Endothelial cell of umbilical vein (primary cell): Measurements from ENCODE around the gene CAPN15.

Source experiments
- EZH2 ChIP-seq: IDR thresholded peaks from 2 replicates; pipeline ENCODE4 v1.6.1; 2012; ENCODE audit warnings: borderline replicate concordance, low read depth, mild to moderate bottlenecking, moderate library complexity, low read length, inconsistent platforms; ENCODE audit not compliant: severe bottlenecking
- FOS ChIP-seq: IDR thresholded peaks from 2 replicates; pipeline ENCODE4 v1.6.1; 2011; ENCODE audit warnings: mild to moderate bottlenecking, low read length, moderate library complexity, borderline replicate concordance; ENCODE audit not compliant: insufficient read depth
- GATA2 ChIP-seq: IDR thresholded peaks from 2 replicates; pipeline ENCODE4 v1.7.0; 2011; ENCODE audit warnings: low read depth, mild to moderate bottlenecking, moderate library complexity, mixed read lengths, low read length; ENCODE audit not compliant: insufficient read length, insufficient read depth
- JUN ChIP-seq: IDR thresholded peaks from 2 replicates; pipeline ENCODE4 v1.6.1; 2011; ENCODE audit warnings: borderline replicate concordance, low read depth; ENCODE audit not compliant: insufficient read length, insufficient read depth
- MYC ChIP-seq: IDR thresholded peaks from one replicate; pipeline ENCODE4 v1.6.1; 2011; ENCODE audit warnings: mild to moderate bottlenecking, low read depth, low read length
- POLR2A ChIP-seq: IDR thresholded peaks from 2 replicates; pipeline ENCODE4 v1.6.1; 2012; ENCODE audit warnings: low read depth, mild to moderate bottlenecking, control low read depth, low read length
- POLR2AphosphoS5 ChIP-seq: IDR thresholded peaks from 2 replicates; pipeline ENCODE4 v1.6.1; 2012; ENCODE audit warnings: low read depth, mild to moderate bottlenecking, control low read depth, low read length, moderate library complexity; ENCODE audit not compliant: insufficient read depth
- TF ChIP-seq, protein P1 (sequence below), 2 donors: IDR thresholded peaks; 1 replicate in 1 of 2; 2 replicates in 1 of 2; pipeline ENCODE4 v1.5.1; 2011; ENCODE audit warnings: low read length in 2 of 2, mild to moderate bottlenecking in 2 of 2, moderate library complexity in 2 of 2, control low read depth in 1 of 2, inconsistent platforms in 1 of 2, low read depth in 1 of 2; ENCODE audit not compliant: insufficient read depth in 1 of 2; ENCODE audit errors: extremely low read depth in 1 of 2
- TF ChIP-seq, protein P2 (sequence below): IDR thresholded peaks from 2 replicates; pipeline ENCODE4 v1.6.1; 2011; ENCODE audit not compliant: insufficient read depth, insufficient read length

DNA sequence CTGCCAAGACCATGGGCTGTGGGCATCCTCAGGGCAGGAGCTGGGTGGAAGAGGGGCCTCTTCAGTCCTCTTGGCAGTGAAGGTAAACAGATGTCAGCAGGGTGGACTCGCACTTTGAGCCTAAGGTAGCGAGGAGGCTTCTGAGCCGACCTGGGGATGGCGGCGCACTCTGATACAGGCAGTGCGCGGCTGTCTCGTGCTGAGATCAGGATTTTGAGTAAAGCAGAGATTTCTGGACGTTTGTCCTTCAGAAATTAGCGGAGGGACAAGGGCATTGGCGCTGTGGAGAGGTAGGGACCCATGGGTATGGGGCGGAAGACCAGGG lies 69.2 kb downstream of the CAPN15 start:
- TF ChIP-seq, protein P1, sequence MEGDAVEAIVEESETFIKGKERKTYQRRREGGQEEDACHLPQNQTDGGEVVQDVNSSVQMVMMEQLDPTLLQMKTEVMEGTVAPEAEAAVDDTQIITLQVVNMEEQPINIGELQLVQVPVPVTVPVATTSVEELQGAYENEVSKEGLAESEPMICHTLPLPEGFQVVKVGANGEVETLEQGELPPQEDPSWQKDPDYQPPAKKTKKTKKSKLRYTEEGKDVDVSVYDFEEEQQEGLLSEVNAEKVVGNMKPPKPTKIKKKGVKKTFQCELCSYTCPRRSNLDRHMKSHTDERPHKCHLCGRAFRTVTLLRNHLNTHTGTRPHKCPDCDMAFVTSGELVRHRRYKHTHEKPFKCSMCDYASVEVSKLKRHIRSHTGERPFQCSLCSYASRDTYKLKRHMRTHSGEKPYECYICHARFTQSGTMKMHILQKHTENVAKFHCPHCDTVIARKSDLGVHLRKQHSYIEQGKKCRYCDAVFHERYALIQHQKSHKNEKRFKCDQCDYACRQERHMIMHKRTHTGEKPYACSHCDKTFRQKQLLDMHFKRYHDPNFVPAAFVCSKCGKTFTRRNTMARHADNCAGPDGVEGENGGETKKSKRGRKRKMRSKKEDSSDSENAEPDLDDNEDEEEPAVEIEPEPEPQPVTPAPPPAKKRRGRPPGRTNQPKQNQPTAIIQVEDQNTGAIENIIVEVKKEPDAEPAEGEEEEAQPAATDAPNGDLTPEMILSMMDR (IDR thresholded peaks at IDR 0.05; ENCODE audit: extremely low read depth in 1 of 2, insufficient read depth in 1 of 2, low read depth in 1 of 2, low read length in 2 of 2) = no peak
- TF ChIP-seq, protein P2, sequence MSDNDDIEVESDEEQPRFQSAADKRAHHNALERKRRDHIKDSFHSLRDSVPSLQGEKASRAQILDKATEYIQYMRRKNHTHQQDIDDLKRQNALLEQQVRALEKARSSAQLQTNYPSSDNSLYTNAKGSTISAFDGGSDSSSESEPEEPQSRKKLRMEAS = no peak
- TF ChIP-seq POLR2A (no peak), MYC (no peak), POLR2AphosphoS5 (no peak), EZH2 (no peak), FOS (no peak), GATA2 (no peak), JUN (no peak)
